K562 (cell line): Measurements from ENCODE around the gene KPTN. TPM values are rescaled to one million over a fixed set of nuclear protein-coding genes. Genes with fewer than 3 reads are reported as not detected.
A peak's percentile ranks its signal among the peaks of the same experiment; 100 is the strongest.

ENCODE experiments used
- ATAC-seq: fragments of 200-7000 bp; cut with Tn5 transposase; 3 replicates; pipeline ENCODE4 v1.9.1; 2020; ENCODE audit warnings: moderate library complexity
- BruUV-seq: library from RNA; stranded (reverse); fragments of 400-500 nt; replicated peaks from 2 replicates; lab custom pipeline; 2021; lab: Mats Ljungman, UMichigan
- CTCF ChIA-PET: fragments of 300-600 bp; formaldehyde crosslinking; extraction: SDS; loops from one replicate; lab custom pipeline; 2021; ENCODE audit warnings: low intra/inter-chr PET ratio; lab: Yijun Ruan, JAX
- POLR2A ChIA-PET: fragments of 300-600, 350-650 bp; sonication (Branson Sonifier 250); formaldehyde crosslinking; extraction: SDS; loops from one replicate; lab custom pipeline; 2021; ENCODE audit warnings: antibody characterized with exemption, inconsistent platforms; lab: Yijun Ruan, JAX
- DNase-seq, 4 experiments: peaks; one replicate each; pipeline versions ENCODE4 v3.0.0 to v3.0.0-alpha.2; 2011 to 2018; ENCODE audit warnings: low spot score in 3 of 4, mixed read lengths in 3 of 4; ENCODE audit errors: extremely low read depth in 1 of 4
- FAIRE-seq: peaks from 2 replicates; lab custom pipeline; 2011; peaks lifted over from hg19 to GRCh38; lab: Jason Lieb, UNC
- H2AFZ ChIP-seq: 2 replicates; pipeline ENCODE4 v1.6.0; 2011; ENCODE audit warnings: low read depth, low read length, control low read depth, inconsistent platforms
- H3K27ac ChIP-seq: fragments of 200-600 bp; 3 replicates; pipeline ENCODE4 v1.8.0; 2011; ENCODE audit warnings: low read depth, mild to moderate bottlenecking, control low read depth, inconsistent platforms, low read length, moderate library complexity, mixed read lengths; ENCODE audit errors: extremely low read depth
- H3K27me3 ChIP-seq, 2 experiments: fragments of 300-600 bp in 1 of 2; 2 replicates in 1 of 2; 3 replicates in 1 of 2; pipeline versions ENCODE4 v1.6.0 to v1.8.0; 2011; ENCODE audit warnings: inconsistent platforms in 2 of 2, low read length in 2 of 2, mild to moderate bottlenecking in 1 of 2, mixed read lengths in 1 of 2, moderate library complexity in 1 of 2; ENCODE audit not compliant: control insufficient read depth in 2 of 2, insufficient read depth in 2 of 2
- H3K36me3 ChIP-seq: fragments of 300-600 bp; 3 replicates; pipeline ENCODE4 v1.8.0; 2011; ENCODE audit warnings: mild to moderate bottlenecking, low read length, inconsistent platforms; ENCODE audit not compliant: control insufficient read depth, insufficient read depth
- H3K4me1 ChIP-seq, 2 experiments: fragments of 200-600 bp in 1 of 2; replicated peaks in 1 of 2; 2 replicates in 1 of 2; 3 replicates in 1 of 2; pipeline versions ENCODE4 v1.5.1 to v1.8.0; 2011; ENCODE audit warnings: inconsistent platforms in 2 of 2, low read length in 2 of 2, mild to moderate bottlenecking in 1 of 2, mixed read lengths in 1 of 2, moderate library complexity in 1 of 2; ENCODE audit not compliant: control insufficient read depth in 2 of 2, insufficient read depth in 2 of 2
- H3K4me2 ChIP-seq: 2 replicates; pipeline ENCODE4 v1.6.1; 2011; ENCODE audit warnings: low read length, control low read depth, inconsistent platforms, mixed read lengths; ENCODE audit not compliant: insufficient read depth
- H3K4me3 ChIP-seq: fragments of 200-600 bp; sonication (generic), shearing (Covaris generic); 2 replicates; pipeline ENCODE4 v1.5.1; 2016; ENCODE audit warnings: control low read depth, inconsistent platforms
- H3K79me2 ChIP-seq: fragments of 200-600 bp; 3 replicates; pipeline ENCODE4 v1.8.0; 2011; ENCODE audit warnings: low read length, inconsistent platforms; ENCODE audit not compliant: control insufficient read depth, insufficient read depth
- H3K9ac ChIP-seq, 2 experiments: 2 replicates each; pipeline versions ENCODE4 v1.6.0 to v1.6.1; 2011; ENCODE audit warnings: low read depth in 2 of 2, low read length in 2 of 2, control low read depth in 1 of 2, inconsistent platforms in 1 of 2, mild to moderate bottlenecking in 1 of 2, mixed read lengths in 1 of 2; ENCODE audit not compliant: insufficient read depth in 1 of 2
- H3K9me1 ChIP-seq: one replicate; pipeline ENCODE4 v1.6.0; 2011; ENCODE audit warnings: inconsistent platforms, mild to moderate bottlenecking, low read length, moderate library complexity; ENCODE audit not compliant: control insufficient read depth, insufficient read depth
- H3K9me3 ChIP-seq: replicated peaks from 2 replicates; pipeline ENCODE4 v1.5.1; 2011; ENCODE audit warnings: low read depth, low read length, inconsistent platforms; ENCODE audit not compliant: control insufficient read depth, insufficient read depth
- H4K20me1 ChIP-seq: replicated peaks from 2 replicates; pipeline ENCODE4 v1.6.1; 2011; ENCODE audit warnings: low read length, inconsistent platforms, mixed read lengths; ENCODE audit not compliant: control insufficient read depth, insufficient read depth
- EGR1 ChIP-seq: fragments of 450-650 bp; conservative IDR thresholded peaks from 2 replicates; pipeline ENCODE4 v1.6.1; 2017; ENCODE audit warnings: mild to moderate bottlenecking
- ZBTB33 ChIP-seq: sonication (generic); formaldehyde crosslinking; IDR thresholded peaks from 2 replicates; pipeline ENCODE4 v1.8.1; 2023; ENCODE audit warnings: mild to moderate bottlenecking, missing genetic modification reagents
- whole genome bisulfite sequencing: fragments of 100-300 bp; shearing (Covaris generic); methylation state at CpG from one replicate; pipeline ENCODE4 v1.1.6; 2016; ENCODE audit warnings: low coverage, mixed read lengths; ENCODE audit not compliant: insufficient coverage; ENCODE audit errors: missing lambda C conversion rate; 5-methylcytosine and 5-hydroxymethylcytosine counted together
- in situ Hi-C: fragments of 300-500 bp; cut with MboI; formaldehyde crosslinking; loops from 4 replicates; pipeline ENCODE4 v1.15.0; 2018; ENCODE audit warnings: inconsistent platforms, mixed read lengths
- intact Hi-C: fragments of 100-400 bp; cut with micrococcal nuclease; formaldehyde crosslinking; loops from 2 replicates; pipeline ENCODE4 v1.14.2; 2022
- polyA plus RNA-seq, 8 experiments: library from polyadenylated mRNA; depleted of rRNA in 4 of 8; stranded (reverse) in 5 of 8; unstranded in 3 of 8; fragments of >200 nt; fragmentation: Nextera tagmentation in 2 of 8; fragmentation: Illumina TruSeq in 1 of 8; extraction: Ambion mirVana in 2 of 8; extraction: Trizol in 1 of 8; gene quantifications; 2 replicates each; pipeline versions ENCODE4 v1.2.1 to v1.2.3, GENCODE V29; 2011 to 2014; ENCODE audit warnings: inconsistent platforms in 1 of 8, missing spikeins in 1 of 8
- total RNA-seq, 7 experiments: library from RNA; depleted of rRNA in 6 of 7; stranded (reverse); fragments of >200 nt in 6 of 7; fragmentation: Illumina TruSeq in 2 of 7; extraction: Trizol in 2 of 7; gene quantifications; 2 replicates each; pipeline versions ENCODE4 v1.2.1 to v1.2.3, GENCODE V29; 2011 to 2021; ENCODE audit warnings: low replicate concordance in 1 of 7

The KPTN gene
- total and polyA plus RNA-seq, 9 of the 15 experiments (the other 6 are each of a cell fraction or from before 2014, with no cell fraction given), result 0.56 to 18.2 (median 8.5) TPM

- WGBS, result 0% methylated on average over 11 of the region's 12 CpGs
These were observed 40.7 kb downstream of the KPTN start for GRCh38 chr19:47443331-47443730.

More at GRCh38 chr19:47443331-47443730, 40.7 kb downstream of the KPTN start:
- DNase-seq, result no peak
- intact Hi-C loops, result loop anchor here (10.0 kb wide), 1 partner anchor 161 kb away; the partner anchor contains the start of gene BICRA
- peaks cover 15 to 23% of the 10 kb centered on the region in 2 experiments; a peak in 4 of 5 replicates for H3K27me3 ChIP-seq
- ATAC-seq, result no peak
- no peak overlapping the region for H3K27ac ChIP-seq
- peaks cover 11 to 39% of the 10 kb centered on the region in 2 experiments; a peak in 4 of 5 replicates for H3K4me1 ChIP-seq
- H3K79me2 ChIP-seq, result no peaks in the 10 kb centered on the region
- POLR2A ChIA-PET, result no interaction called here
- H3K9ac ChIP-seq, result no peak overlapping the region
- peaks cover 12% of the 10 kb centered on the region; the same call in 1 of the 2 replicates for H4K20me1 ChIP-seq
- TF ChIP-seq ZBTB33 (no peak), EGR1 (0 out of 2 replicates have a peak, but pooled peaks have one; percentile 22)
- H2AFZ ChIP-seq, result no peak overlapping the region
- H3K4me3 ChIP-seq, result no peak overlapping the region
- H3K4me2 ChIP-seq, result no peak overlapping the region
- CTCF ChIA-PET, result no interaction called here
- no peak for FAIRE-seq
- BruUV-seq, result no TSS peak
- no peaks in the 10 kb centered on the region for H3K9me3 ChIP-seq
- peaks cover 8% of the 10 kb centered on the region for H3K9me1 ChIP-seq
- in situ Hi-C loops, result no loop called here
- H3K36me3 ChIP-seq, result no peaks in the 10 kb centered on the region
